SHP77 treated with DMSO at 0.1 percent for 48 hours (cell line): ENCODE measurements around the gene MYO1H.

ENCODE experiments used
- DNase-seq: peaks from one replicate; lab custom pipeline; 2025; lab: John Stamatoyannopoulos, UW

The MYO1H gene

GRCh38 chr12:109449845-109450532 lies 102.3 kb downstream of the MYO1H start:
- no peak for DNase-seq

GRCh38 chr12:109450980-109451379 lies 103.3 kb downstream of the MYO1H start:
- no peak for DNase-seq

- DNase-seq = no peak
Observed at GRCh38 chr12:109451400-109451799, 103.7 kb downstream of the MYO1H start.

- no peak for DNase-seq
Observed at GRCh38 chr12:109452489-109452888, 104.8 kb downstream of the MYO1H start.

GRCh38 chr12:109455706-109456105 lies 108.0 kb downstream of the MYO1H start:
- DNase-seq = no peak

- no peak for DNase-seq
Observed at GRCh38 chr12:109458086-109458485, 110.4 kb downstream of the MYO1H start.

GRCh38 chr12:109458771-109459208 lies 111.1 kb downstream of the MYO1H start:
- no peak for DNase-seq

- DNase-seq = no peak
Observed at GRCh38 chr12:109459247-109459646, 111.5 kb downstream of the MYO1H start.

GRCh38 chr12:109460538-109460937 lies 112.8 kb downstream of the MYO1H start:
- no peak for DNase-seq

- DNase-seq = no peak
Observed at GRCh38 chr12:109461049-109461845, 113.5 kb downstream of the MYO1H start.

GRCh38 chr12:109461846-109462756 lies 114.4 kb downstream of the MYO1H start:
- no peak for DNase-seq

- DNase-seq = no peak
Observed at GRCh38 chr12:109462868-109463692, 115.4 kb downstream of the MYO1H start.

GRCh38 chr12:109463756-109464155 lies 116.1 kb downstream of the MYO1H start:
- no peak for DNase-seq

- no peak for DNase-seq
Observed at GRCh38 chr12:109464642-109465351, 117.1 kb downstream of the MYO1H start.

GRCh38 chr12:109466305-109466704 lies 118.6 kb downstream of the MYO1H start:
- no peak for DNase-seq

- no peak for DNase-seq
Observed at GRCh38 chr12:109466821-109467220, 119.1 kb downstream of the MYO1H start.

GRCh38 chr12:109467978-109468676 lies 120.4 kb downstream of the MYO1H start:
- no peak for DNase-seq

GRCh38 chr12:109469517-109469916 lies 121.8 kb downstream of the MYO1H start:
- no peak for DNase-seq

- no peak for DNase-seq
Observed at GRCh38 chr12:109473006-109473405, 125.3 kb downstream of the MYO1H start.
